ENCODE measurements around the gene MAD1L1. TPM values are rescaled to one million over a fixed set of nuclear protein-coding genes. Genes with fewer than 3 reads are reported as not detected.

Gene MAD1L1
- total and polyA plus RNA-seq, 2 donors (not counting 1 experiment from before 2014, with no cell fraction given): 9.8 to 29.4 TPM

GRCh38 chr7:2128601-2129322 is 104.0 kb downstream of the MAD1L1 start:
- H3K9ac ChIP-seq (ENCODE audit: insufficient read depth, low read length): no peak overlapping the region
- H3K4me3 ChIP-seq (replicated peaks in 1 of 4; ENCODE audit: control extremely low read depth in 1 of 4, insufficient read depth in 1 of 4, low read depth in 3 of 4, low read length in 4 of 4): no peak overlapping the region
- no peak for DNase-seq (ENCODE audit: low read depth in 2 of 2)
- no peak overlapping the region for H2AFZ ChIP-seq (ENCODE audit: low read length)
- no peaks in the 10 kb centered on the region for H3K4me1 ChIP-seq (ENCODE audit: control insufficient read depth, extremely low read depth, insufficient read depth, low read length)
- no peaks in the 10 kb centered on the region for H3K27me3 ChIP-seq (ENCODE audit: control insufficient read depth, insufficient read depth, low read length)
- H3K36me3 ChIP-seq (ENCODE audit: control insufficient read depth, insufficient read depth, low read length): no peaks in the 10 kb centered on the region
- H3K9me3 ChIP-seq (ENCODE audit: control insufficient read depth, insufficient read depth, low read depth, low read length): no peaks in the 10 kb centered on the region
- no peak overlapping the region for H3K27ac ChIP-seq (ENCODE audit: insufficient read depth, low read length)
- H3K79me2 ChIP-seq (ENCODE audit: control insufficient read depth, insufficient read depth, low read length): no peaks in the 10 kb centered on the region
- H3K4me2 ChIP-seq (ENCODE audit: extremely low read depth, insufficient read depth, low read length): no peak overlapping the region
- TF ChIP-seq, protein P1, sequence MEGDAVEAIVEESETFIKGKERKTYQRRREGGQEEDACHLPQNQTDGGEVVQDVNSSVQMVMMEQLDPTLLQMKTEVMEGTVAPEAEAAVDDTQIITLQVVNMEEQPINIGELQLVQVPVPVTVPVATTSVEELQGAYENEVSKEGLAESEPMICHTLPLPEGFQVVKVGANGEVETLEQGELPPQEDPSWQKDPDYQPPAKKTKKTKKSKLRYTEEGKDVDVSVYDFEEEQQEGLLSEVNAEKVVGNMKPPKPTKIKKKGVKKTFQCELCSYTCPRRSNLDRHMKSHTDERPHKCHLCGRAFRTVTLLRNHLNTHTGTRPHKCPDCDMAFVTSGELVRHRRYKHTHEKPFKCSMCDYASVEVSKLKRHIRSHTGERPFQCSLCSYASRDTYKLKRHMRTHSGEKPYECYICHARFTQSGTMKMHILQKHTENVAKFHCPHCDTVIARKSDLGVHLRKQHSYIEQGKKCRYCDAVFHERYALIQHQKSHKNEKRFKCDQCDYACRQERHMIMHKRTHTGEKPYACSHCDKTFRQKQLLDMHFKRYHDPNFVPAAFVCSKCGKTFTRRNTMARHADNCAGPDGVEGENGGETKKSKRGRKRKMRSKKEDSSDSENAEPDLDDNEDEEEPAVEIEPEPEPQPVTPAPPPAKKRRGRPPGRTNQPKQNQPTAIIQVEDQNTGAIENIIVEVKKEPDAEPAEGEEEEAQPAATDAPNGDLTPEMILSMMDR (conservative IDR thresholded peaks at IDR 0.05 in 1 of 2, IDR thresholded peaks at IDR 0.05 in 1 of 2; ENCODE audit: low read depth in 1 of 2, low read length in 2 of 2): no peak
- no peak for TF ChIP-seq EZH2 (IDR thresholded peaks at IDR 0.05; ENCODE audit: low read length, missing control alignments)
- H4K20me1 ChIP-seq (ENCODE audit: control insufficient read depth, extremely low read depth, insufficient read depth, low read length): no peaks in the 10 kb centered on the region

DNA sequence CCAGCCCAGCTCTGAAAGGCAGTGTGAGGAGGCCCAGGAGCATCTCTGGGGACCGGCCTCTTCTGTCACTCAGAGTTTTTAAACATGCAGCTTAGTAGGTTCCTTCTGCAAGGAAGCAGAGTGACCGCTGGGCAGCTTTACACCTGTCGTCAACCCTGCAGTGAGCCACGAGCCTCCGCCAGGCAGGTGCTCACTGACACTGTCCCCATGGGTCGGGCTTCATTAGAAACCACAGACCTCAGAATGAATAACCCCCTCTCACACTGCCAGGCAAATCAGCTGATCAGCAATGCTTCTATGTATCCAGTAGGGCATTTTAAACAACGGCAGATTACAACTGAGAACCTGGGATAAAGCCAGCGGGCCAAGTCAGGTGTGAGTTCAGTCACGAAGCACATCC is 106.1 kb downstream of the MAD1L1 start:
- H3K9me3 ChIP-seq (ENCODE audit: control insufficient read depth, insufficient read depth, low read depth, low read length): no peaks in the 10 kb centered on the region
- no peaks in the 10 kb centered on the region for H4K20me1 ChIP-seq (ENCODE audit: control insufficient read depth, extremely low read depth, insufficient read depth, low read length)
- no peaks in the 10 kb centered on the region for H3K36me3 ChIP-seq (ENCODE audit: control insufficient read depth, insufficient read depth, low read length)
- no peaks in the 10 kb centered on the region for H3K4me1 ChIP-seq (ENCODE audit: control insufficient read depth, extremely low read depth, insufficient read depth, low read length)
- H3K4me2 ChIP-seq (ENCODE audit: extremely low read depth, insufficient read depth, low read length): no peak overlapping the region
- TF ChIP-seq, protein P1 (conservative IDR thresholded peaks at IDR 0.05 in 1 of 2, IDR thresholded peaks at IDR 0.05 in 1 of 2; ENCODE audit: low read depth in 1 of 2, low read length in 2 of 2): no peak
- no peak for TF ChIP-seq EZH2 (IDR thresholded peaks at IDR 0.05; ENCODE audit: low read length, missing control alignments)
- no peak overlapping the region for H3K27ac ChIP-seq (ENCODE audit: insufficient read depth, low read length)
- no peak overlapping the region for H3K9ac ChIP-seq (ENCODE audit: insufficient read depth, low read length)
- no peaks in the 10 kb centered on the region for H3K27me3 ChIP-seq (ENCODE audit: control insufficient read depth, insufficient read depth, low read length)
- DNase-seq (ENCODE audit: low read depth in 2 of 2): no peak
- H2AFZ ChIP-seq (ENCODE audit: low read length): no peak overlapping the region
- H3K4me3 ChIP-seq (replicated peaks in 1 of 4; ENCODE audit: control extremely low read depth in 1 of 4, insufficient read depth in 1 of 4, low read depth in 3 of 4, low read length in 4 of 4): no peak overlapping the region
- H3K79me2 ChIP-seq (ENCODE audit: control insufficient read depth, insufficient read depth, low read length): no peaks in the 10 kb centered on the region

- Histone ChIP-seq H3K4me3 (replicated peaks in 1 of 4; ENCODE audit: control extremely low read depth in 1 of 4, insufficient read depth in 1 of 4, low read depth in 3 of 4, low read length in 4 of 4) (no peak overlapping the region), H3K79me2 (ENCODE audit: control insufficient read depth, insufficient read depth, low read length) (no peaks in the 10 kb centered on the region), H3K27me3 (ENCODE audit: control insufficient read depth, insufficient read depth, low read length) (no peaks in the 10 kb centered on the region), H3K9ac (ENCODE audit: insufficient read depth, low read length) (no peak overlapping the region), H3K36me3 (ENCODE audit: control insufficient read depth, insufficient read depth, low read length) (peaks cover 3% of the 10 kb centered on the region), H3K27ac (ENCODE audit: insufficient read depth, low read length) (no peak overlapping the region), H3K9me3 (ENCODE audit: control insufficient read depth, insufficient read depth, low read depth, low read length) (no peaks in the 10 kb centered on the region), H3K4me2 (ENCODE audit: extremely low read depth, insufficient read depth, low read length) (no peak overlapping the region), H4K20me1 (ENCODE audit: control insufficient read depth, extremely low read depth, insufficient read depth, low read length) (no peaks in the 10 kb centered on the region), H3K4me1 (ENCODE audit: control insufficient read depth, extremely low read depth, insufficient read depth, low read length) (no peaks in the 10 kb centered on the region), H2AFZ (ENCODE audit: low read length) (no peak overlapping the region)
- DNase-seq (ENCODE audit: low read depth in 2 of 2): no peak
- TF ChIP-seq, protein P1 (conservative IDR thresholded peaks at IDR 0.05 in 1 of 2, IDR thresholded peaks at IDR 0.05 in 1 of 2; ENCODE audit: low read depth in 1 of 2, low read length in 2 of 2): no peak
- no peak for TF ChIP-seq EZH2 (IDR thresholded peaks at IDR 0.05; ENCODE audit: low read length, missing control alignments)
These were observed 106.8 kb downstream of the MAD1L1 start for GRCh38 chr7:2125931-2126330.

Measured in fibroblast of lung (primary cell).